Upper lobe of left lung (tissue), 4 donors: ENCODE measurements around the gene HGF.

Experiments
- EP300 ChIP-seq, 4 donors: sonication (generic); formaldehyde crosslinking; IDR thresholded peaks; one replicate each; pipeline ENCODE4 v1.5.1; 2017; ENCODE audit warnings: antibody characterized with exemption in 4 of 4, control low read depth in 2 of 4
- TF ChIP-seq, protein P1 (sequence below), 6 experiments: fragments of 450-650 bp in 4 of 6; fragments of 200-600 bp in 2 of 6; sonication (generic) in 2 of 6; IDR thresholded peaks; one replicate each; pipeline ENCODE4 v1.5.1; 2016 to 2019; ENCODE audit warnings: antibody characterized with exemption in 6 of 6

DNA sequence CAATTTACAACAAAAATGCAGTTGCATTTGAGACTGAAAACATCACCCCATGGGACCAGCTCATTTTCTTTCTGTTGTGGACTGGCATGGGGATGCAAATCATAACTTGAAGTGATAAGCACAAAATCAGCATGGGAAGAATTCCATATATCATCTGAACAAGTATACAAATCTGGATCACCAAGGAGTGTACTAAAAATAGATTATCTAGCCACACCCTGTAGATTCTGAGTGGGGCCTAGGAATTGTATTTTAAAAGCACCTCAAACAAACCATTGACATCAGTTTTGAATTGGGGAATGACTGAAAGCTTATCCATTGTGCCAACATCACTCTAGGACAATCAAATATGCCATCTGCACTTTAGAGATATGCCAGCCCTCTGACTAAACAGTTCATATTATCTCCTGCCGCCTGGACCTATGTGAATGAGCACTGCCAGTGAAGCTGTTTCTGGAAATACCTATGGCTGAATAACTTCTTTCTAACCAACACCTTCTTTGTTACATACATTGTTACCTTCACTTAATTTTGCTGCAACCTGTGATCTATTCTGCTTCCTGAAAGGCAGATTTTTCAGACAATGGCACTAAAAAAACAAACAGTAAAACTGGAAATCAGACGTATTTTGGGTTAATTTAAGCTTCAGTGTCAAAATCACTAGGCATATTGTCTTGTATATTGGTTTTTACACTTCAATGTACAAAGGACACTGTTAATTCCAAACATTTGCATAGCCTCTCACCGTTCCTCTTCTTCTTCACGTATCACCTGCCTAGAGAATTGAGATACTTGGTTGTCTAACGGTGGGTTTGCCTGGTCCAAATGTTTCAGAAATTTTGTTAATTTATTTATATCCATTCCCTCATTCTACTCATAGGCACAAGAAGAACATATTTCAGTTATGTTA is 42.4 kb upstream of the HGF start:
- TF ChIP-seq, protein P1, sequence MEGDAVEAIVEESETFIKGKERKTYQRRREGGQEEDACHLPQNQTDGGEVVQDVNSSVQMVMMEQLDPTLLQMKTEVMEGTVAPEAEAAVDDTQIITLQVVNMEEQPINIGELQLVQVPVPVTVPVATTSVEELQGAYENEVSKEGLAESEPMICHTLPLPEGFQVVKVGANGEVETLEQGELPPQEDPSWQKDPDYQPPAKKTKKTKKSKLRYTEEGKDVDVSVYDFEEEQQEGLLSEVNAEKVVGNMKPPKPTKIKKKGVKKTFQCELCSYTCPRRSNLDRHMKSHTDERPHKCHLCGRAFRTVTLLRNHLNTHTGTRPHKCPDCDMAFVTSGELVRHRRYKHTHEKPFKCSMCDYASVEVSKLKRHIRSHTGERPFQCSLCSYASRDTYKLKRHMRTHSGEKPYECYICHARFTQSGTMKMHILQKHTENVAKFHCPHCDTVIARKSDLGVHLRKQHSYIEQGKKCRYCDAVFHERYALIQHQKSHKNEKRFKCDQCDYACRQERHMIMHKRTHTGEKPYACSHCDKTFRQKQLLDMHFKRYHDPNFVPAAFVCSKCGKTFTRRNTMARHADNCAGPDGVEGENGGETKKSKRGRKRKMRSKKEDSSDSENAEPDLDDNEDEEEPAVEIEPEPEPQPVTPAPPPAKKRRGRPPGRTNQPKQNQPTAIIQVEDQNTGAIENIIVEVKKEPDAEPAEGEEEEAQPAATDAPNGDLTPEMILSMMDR (IDR thresholded peaks at IDR 0.05), result no peak
- TF ChIP-seq EP300 (IDR thresholded peaks at IDR 0.05), result no peak
